ENCODE data around the gene DPP9. TPM values are rescaled to one million over a fixed set of nuclear protein-coding genes. Genes with fewer than 3 reads are reported as not detected.

DPP9 gene
- total RNA-seq, 1 donor from 2014 or later, result 37.1 TPM

DNA sequence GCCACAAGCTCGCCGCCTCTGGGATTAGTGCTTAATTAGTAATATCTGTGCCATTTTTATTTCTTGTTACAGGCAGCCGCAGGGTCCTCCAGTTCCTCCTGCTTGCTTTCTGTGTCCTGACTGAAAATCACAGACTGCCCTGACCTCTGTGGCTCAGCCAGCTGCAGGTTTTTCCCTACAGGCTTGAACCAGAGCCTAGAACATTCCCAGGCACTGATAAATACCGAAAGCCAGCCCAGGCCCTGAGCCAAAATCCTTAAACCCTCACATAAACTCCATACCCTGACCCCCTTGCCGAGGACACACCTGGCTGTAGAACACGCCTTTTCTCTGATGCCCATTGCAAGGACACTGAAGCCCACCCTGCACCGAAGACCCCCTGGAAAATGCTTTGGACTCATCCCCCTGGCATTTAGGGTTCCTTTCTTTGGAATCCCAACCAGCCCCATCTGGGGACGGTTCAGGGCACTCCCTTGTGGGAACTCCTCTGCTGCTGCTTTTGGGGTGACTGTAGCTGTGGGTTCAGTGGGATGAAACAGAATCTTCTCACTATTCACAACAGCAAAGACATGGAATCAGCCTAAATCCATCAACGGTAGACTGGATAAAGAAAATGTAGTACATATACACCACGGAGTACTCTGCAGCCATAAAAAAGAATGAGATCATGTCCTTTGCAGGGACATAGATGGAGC, 15.5 kb downstream of the DPP9 start:
- no peak overlapping the region for H3K4me3 Mint-ChIP-seq
- no peak overlapping the region for H3K27ac Mint-ChIP-seq
- no peak for DNase-seq (ENCODE audit: low spot score in 2 of 2, unreplicated experiment in 2 of 2)

DNA sequence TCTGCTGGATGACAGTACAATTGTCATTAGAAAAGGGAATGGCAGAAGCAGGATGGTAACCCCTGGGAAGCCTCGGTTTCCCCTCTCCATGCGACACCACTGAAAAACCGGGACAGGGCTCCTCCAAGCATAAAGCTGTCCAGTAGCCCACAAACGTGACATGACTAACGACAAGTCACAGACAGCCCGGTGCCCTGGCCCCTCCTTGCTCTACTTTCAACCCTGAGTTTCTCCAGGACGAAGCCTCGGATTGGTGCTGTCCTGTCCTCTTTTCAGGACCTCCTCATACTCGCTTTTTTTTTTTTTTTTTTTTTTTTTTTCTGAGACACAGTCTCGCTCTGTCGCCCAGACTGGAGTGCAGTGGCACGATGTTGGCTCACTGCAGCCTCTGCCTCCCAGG, 16.3 kb downstream of the DPP9 start:
- no peak overlapping the region for H3K4me3 Mint-ChIP-seq
- H3K4me1 Mint-ChIP-seq, result no peaks in the 10 kb centered on the region
- no peaks in the 10 kb centered on the region for H3K27me3 Mint-ChIP-seq (ENCODE audit: low read depth)
- no peaks in the 10 kb centered on the region for H3K9me3 Mint-ChIP-seq
- DNase-seq (ENCODE audit: low spot score in 2 of 2, unreplicated experiment in 2 of 2), result no peak
- H3K27ac Mint-ChIP-seq, result no peak overlapping the region
- TF ChIP-seq, protein P1, sequence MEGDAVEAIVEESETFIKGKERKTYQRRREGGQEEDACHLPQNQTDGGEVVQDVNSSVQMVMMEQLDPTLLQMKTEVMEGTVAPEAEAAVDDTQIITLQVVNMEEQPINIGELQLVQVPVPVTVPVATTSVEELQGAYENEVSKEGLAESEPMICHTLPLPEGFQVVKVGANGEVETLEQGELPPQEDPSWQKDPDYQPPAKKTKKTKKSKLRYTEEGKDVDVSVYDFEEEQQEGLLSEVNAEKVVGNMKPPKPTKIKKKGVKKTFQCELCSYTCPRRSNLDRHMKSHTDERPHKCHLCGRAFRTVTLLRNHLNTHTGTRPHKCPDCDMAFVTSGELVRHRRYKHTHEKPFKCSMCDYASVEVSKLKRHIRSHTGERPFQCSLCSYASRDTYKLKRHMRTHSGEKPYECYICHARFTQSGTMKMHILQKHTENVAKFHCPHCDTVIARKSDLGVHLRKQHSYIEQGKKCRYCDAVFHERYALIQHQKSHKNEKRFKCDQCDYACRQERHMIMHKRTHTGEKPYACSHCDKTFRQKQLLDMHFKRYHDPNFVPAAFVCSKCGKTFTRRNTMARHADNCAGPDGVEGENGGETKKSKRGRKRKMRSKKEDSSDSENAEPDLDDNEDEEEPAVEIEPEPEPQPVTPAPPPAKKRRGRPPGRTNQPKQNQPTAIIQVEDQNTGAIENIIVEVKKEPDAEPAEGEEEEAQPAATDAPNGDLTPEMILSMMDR (IDR thresholded peaks at IDR 0.05; ENCODE audit: unreplicated experiment), result no peak
- peaks cover 25% of the 10 kb centered on the region for H3K36me3 Mint-ChIP-seq

More for the DNA sequence above, 15.5 kb downstream of the DPP9 start:
- H3K36me3 Mint-ChIP-seq, result peaks cover 22% of the 10 kb centered on the region
- TF ChIP-seq, protein P1 (IDR thresholded peaks at IDR 0.05; ENCODE audit: unreplicated experiment), result no peak
- no peaks in the 10 kb centered on the region for H3K9me3 Mint-ChIP-seq
- H3K27me3 Mint-ChIP-seq (ENCODE audit: low read depth), result no peaks in the 10 kb centered on the region
- no peaks in the 10 kb centered on the region for H3K4me1 Mint-ChIP-seq

DNA sequence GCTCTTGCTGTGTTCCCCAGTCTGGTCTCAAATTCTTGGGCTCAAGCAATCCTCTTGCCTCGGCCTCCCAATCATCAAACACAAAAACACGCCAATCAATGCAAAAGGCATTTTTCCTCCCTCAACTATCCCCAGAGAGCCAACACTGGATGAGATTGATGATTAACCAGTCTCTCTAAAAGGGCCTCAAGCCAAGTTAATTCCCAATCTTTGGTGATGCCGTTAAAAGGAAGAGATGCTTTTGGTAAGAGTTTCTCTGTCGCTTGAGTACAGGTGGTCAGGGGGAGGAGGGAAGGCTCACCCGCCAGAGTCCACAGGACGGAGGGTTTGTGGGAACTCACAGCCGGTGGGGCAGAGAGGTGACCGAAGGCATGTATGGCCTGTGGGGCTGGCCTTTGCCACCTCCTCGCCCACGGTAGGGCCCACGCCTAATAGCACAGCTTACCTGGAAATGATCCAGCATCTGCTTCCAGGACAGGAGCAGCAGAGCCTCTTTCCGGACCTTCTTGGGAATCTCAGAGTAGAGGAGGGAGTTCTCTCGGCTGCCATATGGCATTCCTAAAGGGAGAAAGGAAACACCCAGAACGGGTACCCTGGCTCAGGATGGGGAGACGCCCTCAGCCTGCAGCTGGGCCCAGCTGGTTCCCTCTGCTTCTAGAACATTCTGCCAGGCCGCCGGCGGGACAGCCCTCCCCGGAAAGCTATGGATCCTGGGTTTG, 18.1 kb downstream of the DPP9 start:
- Mint-ChIP-seq H3K27ac (no peak overlapping the region), H3K4me1 (no peaks in the 10 kb centered on the region), H3K27me3 (ENCODE audit: low read depth) (no peaks in the 10 kb centered on the region), H3K36me3 (peaks cover 23% of the 10 kb centered on the region), H3K4me3 (no peak overlapping the region), H3K9me3 (no peaks in the 10 kb centered on the region)
- TF ChIP-seq, protein P1 (IDR thresholded peaks at IDR 0.05; ENCODE audit: unreplicated experiment), result no peak
- DNase-seq (ENCODE audit: low spot score in 2 of 2, unreplicated experiment in 2 of 2), result no peak

DNA sequence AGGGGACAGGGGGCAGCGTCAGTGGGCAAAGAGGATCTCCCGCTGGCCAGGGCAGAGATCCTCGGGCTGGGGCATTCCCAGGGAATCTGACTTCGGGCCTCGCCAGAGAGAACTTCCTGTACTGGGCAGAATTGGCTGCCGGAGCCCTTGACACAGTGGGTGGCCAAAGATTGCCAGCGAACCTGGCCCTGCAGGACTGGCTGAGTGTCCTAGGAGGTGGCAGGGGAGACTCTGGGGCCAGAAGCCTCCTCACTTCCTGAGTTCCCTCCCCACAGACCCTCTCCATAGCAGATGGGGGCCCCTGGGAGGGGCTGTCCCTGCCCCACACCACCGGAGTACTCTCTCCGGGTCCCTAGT, 19.3 kb downstream of the DPP9 start:
- Mint-ChIP-seq H3K9me3 (no peaks in the 10 kb centered on the region), H3K27ac (no peak overlapping the region), H3K4me3 (no peak overlapping the region), H3K36me3 (peaks cover 26% of the 10 kb centered on the region), H3K27me3 (ENCODE audit: low read depth) (no peaks in the 10 kb centered on the region), H3K4me1 (no peaks in the 10 kb centered on the region)
- TF ChIP-seq, protein P1 (IDR thresholded peaks at IDR 0.05; ENCODE audit: unreplicated experiment), result no peak
- DNase-seq (ENCODE audit: low spot score in 2 of 2, unreplicated experiment in 2 of 2), result no peak

DNA sequence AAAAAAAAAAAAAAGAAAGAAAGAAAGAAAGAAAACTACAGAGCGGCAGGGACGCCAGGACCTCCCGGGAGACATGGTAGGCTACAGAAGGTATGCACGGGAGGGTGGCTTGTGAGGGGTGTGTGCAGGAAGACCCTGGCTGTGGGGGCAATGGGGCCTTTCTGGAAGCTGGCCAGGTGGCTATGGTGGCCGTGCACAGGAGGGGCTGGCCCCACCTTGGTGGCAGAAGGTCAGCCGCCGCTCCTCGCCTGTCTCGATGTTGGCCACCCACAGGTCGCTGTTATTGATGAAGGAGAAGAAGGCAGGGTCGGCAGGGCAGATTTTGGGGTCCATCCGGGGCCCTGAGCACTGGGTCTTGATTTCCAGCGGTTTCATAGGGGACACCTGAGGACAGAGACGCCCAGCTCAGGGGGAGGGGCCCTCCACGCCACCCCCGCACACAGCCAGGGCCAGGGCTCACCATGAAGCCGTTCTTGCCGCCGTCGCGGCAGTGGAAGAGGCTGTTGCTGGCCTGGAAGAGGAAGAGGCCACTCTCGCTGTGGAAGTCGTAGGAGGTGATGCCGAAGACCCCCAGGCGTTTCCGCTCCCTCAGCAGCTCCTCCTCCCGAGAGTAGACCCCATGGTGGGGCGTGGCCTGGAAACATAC, 19.8 kb downstream of the DPP9 start:
- Mint-ChIP-seq H3K4me1 (no peaks in the 10 kb centered on the region), H3K27ac (no peak overlapping the region), H3K9me3 (no peaks in the 10 kb centered on the region), H3K27me3 (ENCODE audit: low read depth) (no peaks in the 10 kb centered on the region), H3K36me3 (peaks cover 23% of the 10 kb centered on the region), H3K4me3 (no peak overlapping the region)
- DNase-seq (ENCODE audit: low spot score in 2 of 2, unreplicated experiment in 2 of 2), result no peak
- TF ChIP-seq, protein P1 (IDR thresholded peaks at IDR 0.05; ENCODE audit: unreplicated experiment), result no peak
